ENCODE results near the gene AP2M1.

AP2M1 gene

GRCh38 chr3:184209146-184209923 lies 34.7 kb downstream of the AP2M1 start:
- peaks cover 19% of the 10 kb centered on the region for H3K27me3 Mint-ChIP-seq
- H3K27ac Mint-ChIP-seq: no peak overlapping the region
- no peak overlapping the region for H3K4me3 Mint-ChIP-seq
- no peaks in the 10 kb centered on the region for H3K36me3 Mint-ChIP-seq (ENCODE audit: low read depth)
- DNase-seq (no peak), ATAC-seq (no peak)
- no peaks in the 10 kb centered on the region for H3K9me3 Mint-ChIP-seq
- no peaks in the 10 kb centered on the region for H3K4me1 Mint-ChIP-seq

GRCh38 chr3:184211297-184211696 lies 36.6 kb downstream of the AP2M1 start:
- Mint-ChIP-seq H3K36me3 (ENCODE audit: low read depth) (no peaks in the 10 kb centered on the region), H3K4me1 (no peaks in the 10 kb centered on the region), H3K4me3 (no peak overlapping the region), H3K27ac (no peak overlapping the region), H3K9me3 (no peaks in the 10 kb centered on the region), H3K27me3 (peaks cover 19% of the 10 kb centered on the region)
- DNase-seq (no peak), ATAC-seq (no peak)

- Mint-ChIP-seq H3K27me3 (peaks cover 16% of the 10 kb centered on the region), H3K36me3 (ENCODE audit: low read depth) (no peaks in the 10 kb centered on the region), H3K4me1 (no peaks in the 10 kb centered on the region), H3K4me3 (no peak overlapping the region), H3K27ac (no peak overlapping the region), H3K9me3 (no peaks in the 10 kb centered on the region)
- ATAC-seq: no peak
- no peak for DNase-seq
These were observed 37.1 kb downstream of the AP2M1 start for GRCh38 chr3:184211718-184212117.

GRCh38 chr3:184218814-184219213 lies 44.2 kb downstream of the AP2M1 start:
- no peaks in the 10 kb centered on the region for H3K36me3 Mint-ChIP-seq (ENCODE audit: low read depth)
- ATAC-seq (no peak), DNase-seq (no peak)
- H3K4me1 Mint-ChIP-seq: no peaks in the 10 kb centered on the region
- peaks cover 20% of the 10 kb centered on the region for H3K27me3 Mint-ChIP-seq
- H3K9me3 Mint-ChIP-seq: no peaks in the 10 kb centered on the region
- no peak overlapping the region for H3K27ac Mint-ChIP-seq
- no peak overlapping the region for H3K4me3 Mint-ChIP-seq

- Mint-ChIP-seq H3K4me1 (no peaks in the 10 kb centered on the region), H3K9me3 (no peaks in the 10 kb centered on the region), H3K36me3 (ENCODE audit: low read depth) (no peaks in the 10 kb centered on the region), H3K4me3 (no peak overlapping the region), H3K27me3 (peaks cover 27% of the 10 kb centered on the region), H3K27ac (no peak overlapping the region)
- DNase-seq (no peak), ATAC-seq (no peak)
These were observed 47.9 kb downstream of the AP2M1 start for GRCh38 chr3:184222521-184222920.

DNA sequence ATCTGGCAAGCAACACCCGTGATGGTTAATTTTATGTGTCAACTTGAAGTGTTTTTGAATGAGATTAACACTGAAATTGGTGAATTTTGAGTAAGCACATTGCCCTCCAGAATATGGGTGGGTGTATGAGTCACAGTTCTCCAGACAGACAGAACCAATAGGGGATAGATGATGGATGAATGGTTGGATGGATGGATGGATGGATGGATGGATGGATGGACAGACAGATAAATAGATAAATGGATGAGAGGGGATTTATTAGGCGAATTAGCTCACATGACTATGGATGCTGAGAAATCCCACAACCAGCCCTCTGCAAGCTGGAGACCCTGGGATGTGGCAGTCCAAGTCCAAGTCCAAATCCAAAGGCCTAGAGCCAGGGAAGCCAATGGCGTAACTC lies 49.3 kb downstream of the AP2M1 start:
- no peak overlapping the region for H3K27ac Mint-ChIP-seq
- peaks cover 38% of the 10 kb centered on the region for H3K27me3 Mint-ChIP-seq
- DNase-seq (no peak), ATAC-seq (no peak)
- H3K4me3 Mint-ChIP-seq: no peak overlapping the region
- H3K36me3 Mint-ChIP-seq (ENCODE audit: low read depth): no peaks in the 10 kb centered on the region
- H3K4me1 Mint-ChIP-seq: no peaks in the 10 kb centered on the region
- H3K9me3 Mint-ChIP-seq: no peaks in the 10 kb centered on the region

- H3K4me1 Mint-ChIP-seq: peaks cover 7% of the 10 kb centered on the region
- DNase-seq (peak; percentile 66), ATAC-seq (peak; percentile 49)
- peaks cover 51% of the 10 kb centered on the region for H3K27me3 Mint-ChIP-seq
- no peaks in the 10 kb centered on the region for H3K36me3 Mint-ChIP-seq (ENCODE audit: low read depth)
- H3K4me3 Mint-ChIP-seq: no peak overlapping the region
- no peak overlapping the region for H3K27ac Mint-ChIP-seq
- H3K9me3 Mint-ChIP-seq: no peaks in the 10 kb centered on the region
These were observed 52.9 kb downstream of the AP2M1 start for GRCh38 chr3:184227481-184227935.

- Mint-ChIP-seq H3K27me3 (peaks cover 53% of the 10 kb centered on the region), H3K36me3 (ENCODE audit: low read depth) (no peaks in the 10 kb centered on the region), H3K9me3 (no peaks in the 10 kb centered on the region), H3K4me3 (peak overlapping the region; percentile 43), H3K27ac (no peak overlapping the region), H3K4me1 (peaks cover 7% of the 10 kb centered on the region)
- DNase-seq (no peak), ATAC-seq (no peak)
These were observed 53.9 kb downstream of the AP2M1 start for GRCh38 chr3:184228376-184229137.

- DNase-seq (peak; percentile 74), ATAC-seq (peak; percentile 89)
- H3K4me1 Mint-ChIP-seq: peaks cover 7% of the 10 kb centered on the region
- H3K27ac Mint-ChIP-seq: no peak within 1 kb of the TSS
- H3K36me3 Mint-ChIP-seq (ENCODE audit: low read depth): no peaks in the 10 kb centered on the region
- H3K4me3 Mint-ChIP-seq: peak within 1 kb of the TSS; percentile 53
- H3K27me3 Mint-ChIP-seq: peaks cover 48% of the 10 kb centered on the region
- H3K9me3 Mint-ChIP-seq: no peaks in the 10 kb centered on the region
These were observed 54.9 kb downstream of the AP2M1 start, which contains the start of gene VWA5B2 for GRCh38 chr3:184229394-184230080. TSS of gene VWA5B2 (plus strand) at chr3:184229585. CDS start at chr3:184230529, 944 bp downstream.

DNA sequence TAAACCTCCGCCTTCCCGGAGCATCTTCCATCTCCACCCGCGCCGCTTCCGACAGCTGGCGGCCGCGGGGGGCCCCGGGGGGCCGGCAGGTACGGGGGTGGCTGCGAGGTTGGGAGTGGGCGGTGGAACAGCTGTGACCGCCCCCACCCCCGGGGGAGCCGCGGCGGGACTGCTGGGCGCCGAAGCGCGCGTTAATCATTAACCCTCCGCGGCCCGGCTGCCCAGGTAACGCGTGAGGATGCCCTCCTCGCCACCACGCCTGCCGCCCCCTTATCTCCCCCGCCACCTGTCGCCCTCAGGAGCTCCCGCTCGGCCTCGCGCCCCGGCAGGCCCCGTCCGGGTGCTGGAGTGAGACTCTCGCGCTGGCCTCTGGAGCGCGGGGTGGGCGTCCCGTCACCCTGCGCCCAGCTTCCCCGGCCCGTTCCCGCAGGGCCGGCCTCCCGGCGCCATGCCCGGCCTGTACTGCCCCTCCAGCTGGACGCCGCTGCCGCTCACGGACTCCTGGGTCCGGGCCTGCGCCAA lies 55.5 kb downstream of the AP2M1 start:
- DNase-seq: no peak
- H3K4me3 Mint-ChIP-seq: peak overlapping the region; percentile 53
- no peaks in the 10 kb centered on the region for H3K36me3 Mint-ChIP-seq (ENCODE audit: low read depth)
- no peak overlapping the region for H3K27ac Mint-ChIP-seq
- peaks cover 7% of the 10 kb centered on the region for H3K4me1 Mint-ChIP-seq
- ATAC-seq: no peak
- peaks cover 47% of the 10 kb centered on the region for H3K27me3 Mint-ChIP-seq
- H3K9me3 Mint-ChIP-seq: no peaks in the 10 kb centered on the region

DNA sequence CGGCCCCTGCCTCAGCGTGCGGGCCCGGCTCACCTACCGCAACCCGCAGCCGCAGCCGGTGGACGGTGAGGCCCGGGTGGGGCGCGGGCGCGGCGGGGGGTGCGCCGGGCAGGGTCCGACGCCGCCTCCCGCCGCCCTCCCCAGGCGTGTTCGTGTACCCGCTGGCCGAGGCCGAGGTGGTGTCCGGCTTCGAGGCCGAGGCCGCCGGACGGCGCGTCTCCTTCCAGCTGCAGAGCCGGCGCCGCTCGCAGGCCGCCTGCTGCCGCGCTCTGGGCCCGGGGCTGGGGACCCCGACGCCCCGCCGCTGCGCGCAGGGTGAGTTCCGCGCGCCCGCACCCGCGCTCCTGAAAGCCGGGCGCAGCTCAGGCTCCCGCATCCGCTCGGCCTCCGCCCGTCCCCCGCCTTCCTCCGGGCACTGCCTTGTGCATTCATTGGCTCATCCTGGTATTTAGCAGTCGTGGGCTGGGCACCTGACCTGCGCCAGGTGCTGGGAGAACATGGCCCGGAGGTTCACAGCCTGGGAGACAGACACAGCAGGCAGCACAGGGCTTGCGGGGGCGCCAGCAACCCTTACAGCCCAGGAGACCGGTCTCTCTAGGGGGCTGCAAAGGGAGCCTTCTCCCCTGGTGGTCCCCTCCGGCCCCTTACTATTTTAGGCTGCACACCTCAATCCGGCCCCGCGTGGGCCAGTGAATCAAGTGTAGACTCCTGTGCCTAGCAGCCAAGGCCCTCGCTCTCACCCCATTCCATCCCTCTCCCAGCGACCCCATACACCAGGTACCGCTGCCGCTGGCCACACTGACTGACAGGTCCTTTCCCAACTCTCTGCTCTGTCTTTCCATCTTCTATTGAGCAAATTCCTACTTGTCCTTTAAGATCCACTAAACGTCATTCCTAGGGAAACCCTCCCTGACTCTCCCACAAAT lies 56.2 kb downstream of the AP2M1 start:
- H3K27me3 Mint-ChIP-seq: peaks cover 42% of the 10 kb centered on the region
- ATAC-seq (no peak), DNase-seq (no peak)
- no peaks in the 10 kb centered on the region for H3K9me3 Mint-ChIP-seq
- peaks cover 7% of the 10 kb centered on the region for H3K4me1 Mint-ChIP-seq
- no peak overlapping the region for H3K27ac Mint-ChIP-seq
- peak overlapping the region; percentile 69 for H3K4me3 Mint-ChIP-seq
- H3K36me3 Mint-ChIP-seq (ENCODE audit: low read depth): no peaks in the 10 kb centered on the region

GRCh38 chr3:184231671-184232070 lies 57.0 kb downstream of the AP2M1 start:
- no peaks in the 10 kb centered on the region for H3K36me3 Mint-ChIP-seq (ENCODE audit: low read depth)
- H3K27me3 Mint-ChIP-seq: peaks cover 42% of the 10 kb centered on the region
- no peak overlapping the region for H3K4me3 Mint-ChIP-seq

DNA sequence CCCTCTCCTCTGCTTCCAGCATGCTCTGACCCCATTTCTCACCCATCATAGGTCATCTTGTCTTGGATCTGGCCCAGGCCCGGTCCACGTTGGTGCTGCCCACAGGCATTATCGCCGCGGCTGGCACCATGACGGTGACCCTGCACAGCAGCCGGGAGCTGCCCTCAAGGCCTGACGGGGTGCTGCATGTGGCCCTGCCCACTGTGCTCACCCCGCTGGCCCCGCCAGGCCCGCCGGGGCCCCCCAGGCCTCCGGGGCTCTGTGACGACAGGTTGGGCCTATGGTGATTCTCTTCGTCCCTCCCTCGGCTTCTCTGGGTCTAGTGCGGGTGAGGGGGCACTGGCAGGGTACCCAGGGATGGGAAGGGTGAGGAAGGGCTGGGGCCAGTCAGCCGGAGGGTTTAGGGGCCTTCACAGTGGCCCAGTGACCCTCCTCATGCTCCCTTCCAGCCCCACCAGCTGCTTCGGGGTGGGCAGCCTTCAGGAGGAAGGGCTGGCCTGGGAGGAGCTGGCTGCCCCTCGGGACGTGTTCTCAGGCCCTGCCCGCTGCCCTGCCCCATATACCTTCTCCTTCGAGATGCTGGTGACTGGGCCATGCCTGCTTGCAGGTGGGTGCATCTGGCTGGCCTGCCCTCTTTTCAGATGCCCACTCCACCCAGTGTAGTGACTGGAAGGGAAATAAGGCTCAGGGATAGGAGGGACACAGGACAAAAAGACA lies 58.6 kb downstream of the AP2M1 start:
- Mint-ChIP-seq H3K4me3 (no peak overlapping the region), H3K36me3 (ENCODE audit: low read depth) (no peaks in the 10 kb centered on the region), H3K27me3 (peaks cover 34% of the 10 kb centered on the region), H3K4me1 (peaks cover 7% of the 10 kb centered on the region), H3K27ac (no peak overlapping the region), H3K9me3 (no peaks in the 10 kb centered on the region)
- DNase-seq (no peak), ATAC-seq (no peak)

More at GRCh38 chr3:184231671-184232070, 57.0 kb downstream of the AP2M1 start:
- ATAC-seq: no peak
- Mint-ChIP-seq H3K9me3 (no peaks in the 10 kb centered on the region), H3K27ac (no peak overlapping the region), H3K4me1 (peaks cover 7% of the 10 kb centered on the region)
- no peak for DNase-seq
